CD4-positive, alpha-beta T cell (primary cell): ENCODE results near the gene LIG4. TPM values are rescaled to one million over a fixed set of nuclear protein-coding genes. Genes with fewer than 3 reads are reported as not detected.

Experiments used
- ATAC-seq: fragments of 200-7000 bp; cut with Tn5 transposase; one replicate; pipeline ENCODE4 v1.10.0; 2022; ENCODE audit warnings: mild to moderate bottlenecking; ENCODE audit not compliant: poor library complexity
- CTCF ChIA-PET: fragments of 350-600 bp; sonication (Branson Sonifier 250); formaldehyde crosslinking; loops from one replicate; lab custom pipeline; 2021; ENCODE audit warnings: antibody characterized with exemption, inconsistent platforms; lab: Charles Lee
- POLR2A ChIA-PET: fragments of 350-600 bp; sonication (Branson Sonifier 250); formaldehyde crosslinking; loops from one replicate; lab custom pipeline; 2021; ENCODE audit warnings: antibody characterized with exemption, inconsistent platforms; lab: Charles Lee
- DNase-seq, 14 experiments: peaks; one replicate each; pipeline ENCODE4 v3.0.0-alpha.2; 2013 to 2020; ENCODE audit warnings: mixed read lengths in 2 of 14
- H3K27ac ChIP-seq, 2 donors: one replicate each; pipeline versions ENCODE4 v1.5.1 to v1.7.0; 2013; ENCODE audit warnings: low read length in 2 of 2, low read depth in 1 of 2, mild to moderate bottlenecking in 1 of 2
- H3K27me3 ChIP-seq, 2 experiments: 1 replicate in 1 of 2; 2 replicates in 1 of 2; pipeline versions ENCODE4 v1.6.1 to v1.7.0; 2013; ENCODE audit warnings: low read length in 2 of 2, control low read depth in 1 of 2, mild to moderate bottlenecking in 1 of 2, moderate library complexity in 1 of 2; ENCODE audit not compliant: insufficient read depth in 2 of 2, control insufficient read depth in 1 of 2
- H3K36me3 ChIP-seq: one replicate; pipeline ENCODE4 v1.6.1; 2013; ENCODE audit warnings: low read length, control low read depth; ENCODE audit not compliant: insufficient read depth
- H3K4me1 ChIP-seq: one replicate; pipeline ENCODE4 v1.6.1; 2013; ENCODE audit warnings: low read length, control low read depth; ENCODE audit not compliant: insufficient read depth
- H3K4me3 ChIP-seq: one replicate; pipeline ENCODE4 v1.5.1; 2013; ENCODE audit warnings: mild to moderate bottlenecking, low read length, moderate library complexity
- H3K9me3 ChIP-seq, 2 experiments: 1 replicate in 1 of 2; 2 replicates in 1 of 2; pipeline versions ENCODE4 v1.6.1 to v1.7.0; 2013; ENCODE audit warnings: low read length in 2 of 2, mild to moderate bottlenecking in 2 of 2, control low read depth in 1 of 2, moderate library complexity in 1 of 2; ENCODE audit not compliant: control insufficient read depth in 1 of 2, insufficient read depth in 1 of 2
- H3K27ac Mint-ChIP-seq: one replicate; pipeline ENCODE4 v1.8.0; 2020; ENCODE audit warnings: mixed read lengths
- H3K27me3 Mint-ChIP-seq: one replicate; pipeline ENCODE4 v1.8.0; 2021; ENCODE audit warnings: mixed read lengths
- H3K36me3 Mint-ChIP-seq: one replicate; pipeline ENCODE4 v1.8.0; 2021; ENCODE audit warnings: low read depth, mixed read lengths
- H3K4me1 Mint-ChIP-seq: one replicate; pipeline ENCODE4 v1.8.0; 2021; ENCODE audit warnings: low read depth, mixed read lengths
- H3K4me3 Mint-ChIP-seq: one replicate; pipeline ENCODE4 v1.8.0; 2020; ENCODE audit warnings: mild to moderate bottlenecking, mixed read lengths
- H3K9me3 Mint-ChIP-seq: one replicate; pipeline ENCODE4 v1.8.0; 2020; ENCODE audit warnings: mixed read lengths
- intact Hi-C, 2 experiments: fragments of 100-400 bp; cut with DNase I in 1 of 2; cut with micrococcal nuclease in 1 of 2; formaldehyde crosslinking; loops; one replicate each; pipeline versions ENCODE4 v1.15.1 to v1.9.0; 2023 to 2025; cut with DNase I, micrococcal nuclease
- total RNA-seq, 174 experiments: library from RNA in 2 of 174; stranded (reverse) in 2 of 174; gene quantifications; one replicate each; pipeline ENCODE4 v1.2.3 and lab custom pipeline; 2021 to 2026
- TF ChIP-seq, protein P1 (sequence below): fragments of 200-600 bp; IDR thresholded peaks from one replicate; pipeline ENCODE4 v1.8.0; 2022; ENCODE audit warnings: antibody characterized with exemption, mild to moderate bottlenecking

Gene LIG4
- total RNA-seq, 2 experiments from 2014 or later = 1.5 to 1.6 TPM

- TF ChIP-seq, protein P1, sequence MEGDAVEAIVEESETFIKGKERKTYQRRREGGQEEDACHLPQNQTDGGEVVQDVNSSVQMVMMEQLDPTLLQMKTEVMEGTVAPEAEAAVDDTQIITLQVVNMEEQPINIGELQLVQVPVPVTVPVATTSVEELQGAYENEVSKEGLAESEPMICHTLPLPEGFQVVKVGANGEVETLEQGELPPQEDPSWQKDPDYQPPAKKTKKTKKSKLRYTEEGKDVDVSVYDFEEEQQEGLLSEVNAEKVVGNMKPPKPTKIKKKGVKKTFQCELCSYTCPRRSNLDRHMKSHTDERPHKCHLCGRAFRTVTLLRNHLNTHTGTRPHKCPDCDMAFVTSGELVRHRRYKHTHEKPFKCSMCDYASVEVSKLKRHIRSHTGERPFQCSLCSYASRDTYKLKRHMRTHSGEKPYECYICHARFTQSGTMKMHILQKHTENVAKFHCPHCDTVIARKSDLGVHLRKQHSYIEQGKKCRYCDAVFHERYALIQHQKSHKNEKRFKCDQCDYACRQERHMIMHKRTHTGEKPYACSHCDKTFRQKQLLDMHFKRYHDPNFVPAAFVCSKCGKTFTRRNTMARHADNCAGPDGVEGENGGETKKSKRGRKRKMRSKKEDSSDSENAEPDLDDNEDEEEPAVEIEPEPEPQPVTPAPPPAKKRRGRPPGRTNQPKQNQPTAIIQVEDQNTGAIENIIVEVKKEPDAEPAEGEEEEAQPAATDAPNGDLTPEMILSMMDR = no peak
- intact Hi-C loops = no loop called here
- H3K4me1 ChIP-seq = no peaks in the 10 kb centered on the region
- Mint-ChIP-seq H3K4me3 (no peak overlapping the region), H3K27ac (no peak overlapping the region), H3K36me3 (no peaks in the 10 kb centered on the region), H3K27me3 (peaks cover 5% of the 10 kb centered on the region), H3K9me3 (no peaks in the 10 kb centered on the region), H3K4me1 (no peaks in the 10 kb centered on the region)
- no peaks in the 10 kb centered on the region for H3K36me3 ChIP-seq
- ATAC-seq (no peak), DNase-seq (no peak)
- CTCF ChIA-PET = no interaction called here
- no peak overlapping the region for H3K27ac ChIP-seq
- no peaks in the 10 kb centered on the region for H3K27me3 ChIP-seq
- POLR2A ChIA-PET = no interaction called here
- no peak overlapping the region for H3K4me3 ChIP-seq
- H3K9me3 ChIP-seq = no peaks in the 10 kb centered on the region
These were observed 32.7 kb downstream of the LIG4 start for GRCh38 chr13:108182652-108183051.

DNA sequence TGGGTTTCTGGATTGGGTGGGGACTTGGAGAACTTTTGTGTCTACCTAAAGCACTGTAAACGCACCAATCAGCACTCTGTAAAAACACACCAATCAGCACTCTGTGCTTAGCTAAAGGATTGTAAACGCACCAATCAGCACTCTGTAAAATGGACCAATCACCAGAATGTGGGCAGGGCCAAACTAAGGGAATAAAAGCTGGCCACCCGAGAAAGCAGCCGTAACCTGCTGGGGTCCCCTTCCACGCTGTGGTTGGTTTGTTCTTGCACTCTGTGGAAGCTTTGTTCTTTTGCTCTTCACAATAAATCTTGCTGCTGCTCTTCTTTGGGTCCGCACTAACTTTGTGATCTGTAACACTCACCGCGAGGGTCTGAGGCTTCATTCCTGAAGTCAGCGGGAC lies 37.3 kb downstream of the LIG4 start:
- H3K9me3 Mint-ChIP-seq = peaks cover 6% of the 10 kb centered on the region
- no peaks in the 10 kb centered on the region for H3K9me3 ChIP-seq
- no peak overlapping the region for H3K4me3 ChIP-seq
- no peaks in the 10 kb centered on the region for H3K4me1 ChIP-seq
- H3K4me1 Mint-ChIP-seq = no peaks in the 10 kb centered on the region
- TF ChIP-seq, protein P1 = no peak
- H3K27me3 Mint-ChIP-seq = peaks cover 5% of the 10 kb centered on the region
- no peak for DNase-seq
- intact Hi-C loops = loop anchor here (5.0 kb wide), 3 partner anchors 34 to 719 kb away; partner anchors contain the start of genes ABHD13 (in 1 of the 2) and LIG4 (in 1 of the 2)
- H3K27ac Mint-ChIP-seq = no peak overlapping the region
- no peaks in the 10 kb centered on the region for H3K36me3 Mint-ChIP-seq
- H3K27ac ChIP-seq = no peak overlapping the region
- POLR2A ChIA-PET = no interaction called here
- no peaks in the 10 kb centered on the region for H3K36me3 ChIP-seq
- H3K4me3 Mint-ChIP-seq = no peak overlapping the region
- H3K27me3 ChIP-seq = no peaks in the 10 kb centered on the region
- ATAC-seq = no peak
- CTCF ChIA-PET = no interaction called here

- peak; percentile 56 for ATAC-seq
- intact Hi-C loops = loop anchor here (5.0 kb wide), 3 partner anchors 36 to 721 kb away; partner anchors contain the start of genes ABHD13 (in 1 of the 2) and LIG4 (in 1 of the 2)
- no peaks in the 10 kb centered on the region for H3K4me1 ChIP-seq
These were observed 38.6 kb downstream of the LIG4 start for GRCh38 chr13:108176685-108177274.

More at GRCh38 chr13:108176685-108177274, 38.6 kb downstream of the LIG4 start:
- TF ChIP-seq, protein P1 = peak; percentile 69
- no peaks in the 10 kb centered on the region for H3K36me3 ChIP-seq
- Mint-ChIP-seq H3K27me3 (peaks cover 5% of the 10 kb centered on the region), H3K9me3 (peaks cover 10% of the 10 kb centered on the region), H3K36me3 (no peaks in the 10 kb centered on the region), H3K4me3 (no peak overlapping the region), H3K27ac (no peak overlapping the region), H3K4me1 (no peaks in the 10 kb centered on the region)
- ChIA-PET POLR2A (no interaction called here), CTCF (interaction anchor here (0.7 to 1.4 kb wide), 2 partner anchors 22 to 36 kb away, joined by 3 read pairs; no protein-coding TSS in a partner anchor)
- H3K27ac ChIP-seq = no peak overlapping the region
- H3K4me3 ChIP-seq = no peak overlapping the region
- peak; percentile 31 to 71 (median 46) for DNase-seq
- H3K27me3 ChIP-seq = no peaks in the 10 kb centered on the region
- H3K9me3 ChIP-seq = no peaks in the 10 kb centered on the region
